Muscle of leg (tissue), 11 donors: ENCODE results near the gene AKR1D1. TPM values are rescaled to one million over a fixed set of nuclear protein-coding genes. Genes with fewer than 3 reads are reported as not detected.
A peak's percentile ranks its signal among the peaks of the same experiment; 100 is the strongest.
"Not testable (repeated sequence)": the region's sequence is repeated elsewhere in the genome, so short reads cannot be mapped to it uniquely, and the experiment has no call there.

Experiments used
- DNase-seq: peaks from one replicate; pipeline ENCODE4 v3.0.0; 2013
- H3K27ac ChIP-seq: one replicate; pipeline ENCODE4 v1.5.1; 2013; ENCODE audit warnings: mild to moderate bottlenecking, low read length, control low read depth
- H3K27me3 ChIP-seq: one replicate; pipeline ENCODE4 v1.6.1; 2013; ENCODE audit warnings: low read length; ENCODE audit not compliant: control insufficient read depth, insufficient read depth
- H3K36me3 ChIP-seq: one replicate; pipeline ENCODE4 v1.6.1; 2013; ENCODE audit warnings: low read length; ENCODE audit not compliant: control insufficient read depth, insufficient read depth
- H3K4me1 ChIP-seq: one replicate; pipeline ENCODE4 v1.6.1; 2013; ENCODE audit warnings: low read length; ENCODE audit not compliant: control insufficient read depth, insufficient read depth
- H3K4me3 ChIP-seq: one replicate; pipeline ENCODE4 v1.5.1; 2013; ENCODE audit warnings: low read length, control low read depth
- H3K9me3 ChIP-seq: replicated peaks from 2 replicates; pipeline ENCODE4 v1.6.1; 2013; ENCODE audit warnings: low read depth, low read length; ENCODE audit not compliant: control insufficient read depth
- WGBS: methylation state at CpG from one replicate; pipeline ENCODE4 v1.1.5; 2013; ENCODE audit warnings: missing lambda C conversion rate; ENCODE audit not compliant: insufficient coverage; 5-methylcytosine and 5-hydroxymethylcytosine counted together
- polyA plus RNA-seq, 8 donors: library from polyadenylated mRNA; unstranded; fragments of 120-200 nt; gene quantifications; one replicate each; pipeline versions ENCODE4 v1.2.1 to v1.2.3, GENCODE V29; 2013; ENCODE audit warnings: inconsistent platforms in 1 of 8, low replicate concordance in 1 of 8; ENCODE audit not compliant: insufficient read length in 8 of 8, insufficient read depth in 1 of 8
- total RNA-seq: library from RNA; stranded (reverse); fragments of 120-200 nt; gene quantifications from one replicate; pipeline ENCODE4 v1.2.4, GENCODE V29; 2013

AKR1D1 gene
- total and polyA plus RNA-seq, 9 donors, result 0.13 to 0.30 (median 0.15) TPM; not detected in 6

DNA sequence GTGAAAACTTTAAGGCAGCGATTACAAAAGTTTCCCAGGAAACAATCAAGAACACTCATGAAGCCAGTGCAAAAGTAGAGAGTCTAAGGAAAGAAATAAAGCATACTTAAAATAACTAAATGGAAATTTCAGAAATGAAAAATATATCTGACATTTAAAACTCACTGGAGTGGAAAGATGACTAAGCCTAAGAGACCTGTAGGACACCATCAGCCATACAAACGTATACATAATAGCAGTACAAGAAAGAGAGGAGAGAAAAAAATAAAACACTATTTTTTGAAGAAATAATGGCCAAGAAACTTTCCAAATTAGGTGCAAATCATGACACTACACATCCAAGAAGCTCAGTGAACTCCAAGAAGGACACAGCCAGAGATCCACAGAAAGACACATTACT, 5.4 kb upstream of the AKR1D1 start:
- H3K27ac ChIP-seq, result no peak overlapping the region
- DNase-seq, result peak; percentile 11
- no peaks in the 10 kb centered on the region for H3K4me1 ChIP-seq
- H3K36me3 ChIP-seq, result no peaks in the 10 kb centered on the region
- no peak overlapping the region for H3K4me3 ChIP-seq
- no peaks in the 10 kb centered on the region for H3K27me3 ChIP-seq
- no peaks in the 10 kb centered on the region for H3K9me3 ChIP-seq
- WGBS, result no CpG with 5 or more reads among the region's 2 CpGs

DNA sequence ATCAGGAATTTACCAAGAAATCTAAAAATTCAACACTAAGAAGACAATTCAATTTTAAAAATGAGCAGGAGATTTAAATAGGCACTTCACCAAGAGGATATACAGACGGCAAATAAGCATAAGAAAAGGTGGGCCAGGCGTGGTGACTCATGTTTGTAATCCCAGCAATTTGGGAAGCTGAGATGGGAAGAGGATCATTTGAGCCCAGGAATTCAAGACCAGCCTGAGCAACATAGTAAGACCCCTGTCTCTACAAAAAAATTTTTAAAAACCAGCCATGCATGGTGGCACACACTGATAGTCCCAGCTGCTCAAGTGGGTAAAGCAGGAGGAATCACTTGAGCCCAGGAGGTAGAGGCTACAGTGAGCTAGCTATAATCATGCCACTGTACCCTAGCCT, 3.5 kb upstream of the AKR1D1 start:
- Histone ChIP-seq H3K4me1 (no peaks in the 10 kb centered on the region), H3K27me3 (no peaks in the 10 kb centered on the region), H3K27ac (no peak overlapping the region), H3K4me3 (no peak overlapping the region), H3K9me3 (no peaks in the 10 kb centered on the region), H3K36me3 (no peaks in the 10 kb centered on the region)
- 63% methylated on average over 2 of the region's 2 CpGs for WGBS
- no peak for DNase-seq

DNA sequence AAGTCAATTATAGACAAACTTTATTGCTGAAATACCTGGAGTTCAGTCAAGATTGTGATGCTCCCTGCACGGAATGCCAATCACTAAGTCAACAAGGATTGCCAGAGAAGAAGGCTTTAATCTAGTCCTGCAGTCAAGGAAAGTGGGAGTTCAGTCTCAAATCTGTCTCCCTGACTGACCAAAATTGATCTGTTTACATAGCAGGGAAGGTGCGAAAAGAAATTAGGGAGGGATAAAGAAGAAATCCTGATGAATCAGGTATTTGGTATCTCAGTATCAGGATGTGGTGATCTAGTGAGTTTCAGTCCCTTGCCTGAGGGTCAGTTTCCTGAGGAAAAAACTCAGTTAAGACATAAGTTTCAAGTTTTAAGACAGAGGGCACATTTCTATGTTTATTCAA, 2.1 kb upstream of the AKR1D1 start:
- DNase-seq, result no peak
- H3K4me1 ChIP-seq, result no peaks in the 10 kb centered on the region
- H3K4me3 ChIP-seq, result no peak overlapping the region
- no peaks in the 10 kb centered on the region for H3K36me3 ChIP-seq
- H3K27ac ChIP-seq, result no peak overlapping the region
- 74% methylated on average over 2 of the region's 2 CpGs for WGBS
- no peaks in the 10 kb centered on the region for H3K9me3 ChIP-seq
- no peaks in the 10 kb centered on the region for H3K27me3 ChIP-seq

DNA sequence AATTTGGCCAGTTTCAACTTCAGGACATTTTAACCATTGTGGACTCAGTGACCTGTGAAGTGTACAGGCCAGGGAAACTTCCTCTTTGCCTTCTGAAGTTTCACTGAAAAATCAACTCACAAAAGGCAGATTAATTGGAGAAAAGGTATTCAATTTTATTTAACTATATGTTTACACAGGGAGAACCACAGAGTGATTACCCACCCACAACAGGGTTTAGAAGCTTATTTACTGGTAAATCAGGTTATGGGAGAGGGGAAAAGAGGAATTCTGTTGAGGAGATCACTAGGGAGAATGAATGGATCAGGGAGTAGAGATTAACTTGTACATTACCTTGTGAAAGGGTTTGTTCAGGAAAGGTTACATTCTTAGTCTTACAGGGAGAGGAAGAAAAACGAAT, 1.7 kb upstream of the AKR1D1 start:
- 29% methylated on average over 1 of the region's 1 CpG for WGBS
- no peaks in the 10 kb centered on the region for H3K36me3 ChIP-seq
- H3K4me3 ChIP-seq, result no peak overlapping the region
- H3K4me1 ChIP-seq, result no peaks in the 10 kb centered on the region
- H3K9me3 ChIP-seq, result no peaks in the 10 kb centered on the region
- no peak overlapping the region for H3K27ac ChIP-seq
- H3K27me3 ChIP-seq, result no peaks in the 10 kb centered on the region
- DNase-seq, result no peak

DNA sequence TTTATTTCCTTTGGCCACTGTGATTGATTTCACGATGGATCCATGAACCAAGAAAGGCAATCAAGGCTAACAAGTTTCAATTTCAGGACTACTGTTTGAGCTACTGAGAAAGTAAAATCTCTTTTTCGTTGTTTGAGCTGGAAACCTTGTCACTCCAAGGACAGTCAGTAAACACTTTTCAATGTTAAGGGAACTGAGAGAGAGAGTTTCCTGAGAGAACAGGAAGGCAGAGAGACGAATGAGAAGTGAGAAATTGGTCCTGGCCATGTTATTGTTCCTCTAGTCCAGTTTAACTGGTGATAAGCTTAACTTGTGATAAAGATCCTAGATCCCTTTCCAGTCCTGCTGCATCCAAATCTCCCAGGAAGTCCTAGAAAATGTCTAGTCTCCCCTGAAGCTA, 909 bp upstream of the AKR1D1 start:
- Histone ChIP-seq H3K4me1 (no peaks in the 10 kb centered on the region), H3K27ac (no peak overlapping the region), H3K9me3 (no peaks in the 10 kb centered on the region), H3K36me3 (no peaks in the 10 kb centered on the region), H3K27me3 (no peaks in the 10 kb centered on the region), H3K4me3 (no peak overlapping the region)
- 95% methylated on average over 2 of the region's 3 CpGs for WGBS
- no peak for DNase-seq

DNA sequence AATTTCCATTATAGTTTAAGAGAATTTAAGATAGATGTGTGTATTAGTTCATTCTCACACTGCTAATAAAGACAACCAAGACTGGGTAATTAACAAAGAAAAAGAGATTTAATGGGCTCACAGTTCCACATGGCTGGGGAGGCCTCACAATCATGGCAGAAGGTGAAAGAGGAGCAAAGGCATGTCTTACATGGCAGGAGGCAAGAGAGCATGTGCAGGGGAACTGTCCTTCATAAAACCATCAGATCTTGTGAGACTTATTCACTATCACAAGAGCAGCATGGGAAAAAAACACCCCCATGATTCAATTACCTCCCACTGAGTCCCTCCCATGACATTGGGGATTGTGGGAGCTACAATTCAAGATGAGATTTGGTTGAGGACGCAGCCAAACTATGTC, 473 bp upstream of the AKR1D1 start:
- no CpG with 5 or more reads among the region's 1 CpG for WGBS
- H3K27me3 ChIP-seq, DNase-seq, H3K4me3 ChIP-seq, H3K36me3 ChIP-seq, H3K27ac ChIP-seq, H3K4me1 ChIP-seq, H3K9me3 ChIP-seq: not testable (repeated sequence)

DNA sequence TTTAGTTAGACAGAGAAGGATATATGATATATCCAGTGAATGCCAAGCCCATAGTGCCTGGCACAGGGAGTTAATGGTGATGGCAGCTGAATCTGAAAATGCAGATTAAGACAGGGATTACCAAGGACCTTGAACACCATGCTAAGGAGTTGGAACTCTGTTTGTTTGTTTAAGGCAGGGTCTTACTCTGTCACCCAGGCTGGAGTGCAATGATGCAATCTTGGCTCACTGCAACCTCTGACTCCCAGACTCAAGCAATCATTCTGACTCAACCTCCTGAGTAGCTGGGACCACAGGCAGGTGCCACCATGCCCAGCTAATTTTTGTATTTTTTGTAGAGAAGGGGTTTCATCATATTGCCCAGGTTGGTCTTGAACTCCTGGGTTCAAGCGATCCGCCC, 1.6 kb downstream of the AKR1D1 start:
- 90% methylated on average over 2 of the region's 2 CpGs for WGBS
- H3K4me3 ChIP-seq, result no peak overlapping the region

DNA sequence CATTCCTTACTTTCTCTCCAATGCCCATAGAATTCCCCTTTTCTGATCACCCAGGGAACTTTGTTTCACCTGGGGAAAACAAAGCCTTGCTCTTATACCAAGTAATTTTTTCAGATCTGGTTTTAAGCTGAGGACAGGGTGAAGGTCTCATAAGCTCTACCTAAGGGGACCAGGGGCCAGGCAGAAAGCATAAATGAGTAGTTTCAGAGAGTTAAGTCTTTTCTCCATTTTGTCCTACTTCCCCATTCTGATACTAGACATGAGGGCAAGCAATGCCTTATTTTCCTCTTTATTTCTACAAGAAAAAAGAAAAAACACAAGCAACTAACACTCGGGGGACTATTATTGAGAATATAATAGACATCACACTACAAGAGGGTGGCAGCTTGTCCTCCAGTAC, 2.9 kb downstream of the AKR1D1 start:
- H3K27me3 ChIP-seq, result no peaks in the 10 kb centered on the region
- no peak overlapping the region for H3K27ac ChIP-seq
- H3K4me3 ChIP-seq, result no peak overlapping the region
- H3K9me3 ChIP-seq, result no peaks in the 10 kb centered on the region
- no peak for DNase-seq
- H3K36me3 ChIP-seq, result no peaks in the 10 kb centered on the region
- no CpG with 5 or more reads among the region's 1 CpG for WGBS
- no peaks in the 10 kb centered on the region for H3K4me1 ChIP-seq

More for the DNA sequence above, 1.6 kb downstream of the AKR1D1 start:
- H3K27me3 ChIP-seq, result no peaks in the 10 kb centered on the region
- no peak for DNase-seq
- H3K9me3 ChIP-seq, result no peaks in the 10 kb centered on the region
- H3K36me3 ChIP-seq, result no peaks in the 10 kb centered on the region
- no peak overlapping the region for H3K27ac ChIP-seq
- no peaks in the 10 kb centered on the region for H3K4me1 ChIP-seq

DNA sequence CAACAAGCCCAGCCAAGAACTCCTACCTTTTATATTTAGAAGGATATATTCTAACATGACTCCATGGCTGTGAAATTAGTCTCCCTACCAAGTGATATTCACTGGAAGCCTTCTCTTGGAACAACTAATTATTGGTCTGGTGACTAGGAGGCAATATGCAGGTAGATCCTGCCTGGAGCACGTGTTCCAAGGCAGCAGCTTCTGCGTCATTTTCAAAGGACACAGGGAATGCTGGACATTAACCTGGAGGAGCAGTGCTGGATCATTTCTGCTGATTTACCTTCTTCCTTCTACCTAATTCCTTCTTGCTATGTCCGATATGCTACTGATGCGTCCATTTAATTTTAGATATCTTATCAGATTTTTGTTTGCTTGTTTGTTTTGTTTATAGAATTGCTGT, 5.6 kb downstream of the AKR1D1 start:
- 100% methylated on average over 2 of the region's 4 CpGs for WGBS
- no peak for DNase-seq
- Histone ChIP-seq H3K4me1 (no peaks in the 10 kb centered on the region), H3K36me3 (no peaks in the 10 kb centered on the region), H3K9me3 (no peaks in the 10 kb centered on the region), H3K4me3 (no peak overlapping the region), H3K27ac (no peak overlapping the region), H3K27me3 (no peaks in the 10 kb centered on the region)

DNA sequence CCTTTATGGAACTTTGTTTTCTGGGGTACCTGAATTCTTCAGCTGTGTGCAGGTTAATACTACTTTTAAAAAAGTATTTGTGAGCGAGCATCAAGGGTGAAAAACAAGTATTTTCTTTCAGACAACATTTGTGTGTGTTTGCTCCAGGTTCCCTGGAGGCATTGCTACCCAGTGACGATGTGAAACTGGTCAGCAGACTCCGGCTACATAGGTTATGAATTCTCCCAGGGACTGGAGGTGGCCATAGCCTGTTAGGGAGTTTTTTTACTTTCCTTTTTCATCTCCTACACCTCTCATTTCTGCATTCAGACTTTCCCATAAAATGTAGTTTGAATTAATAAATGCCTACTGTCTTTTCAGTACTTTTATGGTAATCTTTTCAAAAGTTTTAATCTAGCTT, 7.6 kb downstream of the AKR1D1 start:
- Histone ChIP-seq H3K4me3 (no peak overlapping the region), H3K27ac (no peak overlapping the region), H3K4me1 (no peaks in the 10 kb centered on the region), H3K36me3 (no peaks in the 10 kb centered on the region), H3K9me3 (no peaks in the 10 kb centered on the region), H3K27me3 (no peaks in the 10 kb centered on the region)
- DNase-seq, result no peak
- WGBS, result 100% methylated on average over 1 of the region's 3 CpGs

DNA sequence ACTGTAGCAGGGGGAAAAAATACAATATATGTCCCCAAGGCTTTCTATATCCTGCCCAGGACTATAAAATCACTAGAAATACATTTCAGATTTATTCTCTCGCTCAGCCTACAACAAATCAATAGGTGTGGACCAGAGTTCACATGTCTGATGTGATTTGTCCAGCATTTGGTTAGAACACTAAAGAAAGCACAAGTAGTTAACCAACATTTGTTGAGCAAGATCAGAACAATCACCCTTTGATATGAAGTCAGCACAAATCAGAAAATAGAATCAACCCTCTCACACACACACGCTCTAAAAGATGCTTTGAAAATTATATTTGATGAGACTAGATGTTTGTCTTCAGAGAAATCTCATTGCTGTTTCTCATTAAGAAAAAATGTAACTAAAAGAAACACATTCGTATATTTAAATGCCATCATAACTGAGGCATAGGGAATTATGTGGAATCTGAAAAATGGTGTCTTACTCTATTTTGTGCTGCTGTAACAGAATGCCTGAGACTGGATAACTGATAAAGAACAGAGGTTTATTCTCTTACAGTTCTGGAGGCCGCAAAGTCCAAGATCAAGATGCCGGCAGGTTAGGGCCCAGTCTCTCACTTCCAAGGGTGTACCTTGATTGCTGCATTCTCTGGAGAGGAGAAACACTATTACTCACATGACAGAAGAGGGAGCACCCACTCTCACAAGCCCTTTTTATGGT, 10.5 kb downstream of the AKR1D1 start:
- H3K4me1 ChIP-seq, result no peaks in the 10 kb centered on the region
- no peaks in the 10 kb centered on the region for H3K9me3 ChIP-seq
- H3K27me3 ChIP-seq, result no peaks in the 10 kb centered on the region
- no peak for DNase-seq
- no peak overlapping the region for H3K4me3 ChIP-seq
- H3K36me3 ChIP-seq, result no peaks in the 10 kb centered on the region
- H3K27ac ChIP-seq, result no peak overlapping the region
- WGBS, result no CpG with 5 or more reads among the region's 5 CpGs
